NCI-H128 (cell line): Measurements from ENCODE around the gene PDPR.
A peak's percentile ranks its signal among the peaks of the same experiment; 100 is the strongest.
"Not testable (repeated sequence)": the region's sequence is repeated elsewhere in the genome, so short reads cannot be mapped to it uniquely, and the experiment has no call there.

ENCODE experiments used
- DNase-seq: peaks from one replicate; lab custom pipeline; 2025; ENCODE audit not compliant: unreplicated experiment; lab: John Stamatoyannopoulos, UW

The PDPR gene

DNA sequence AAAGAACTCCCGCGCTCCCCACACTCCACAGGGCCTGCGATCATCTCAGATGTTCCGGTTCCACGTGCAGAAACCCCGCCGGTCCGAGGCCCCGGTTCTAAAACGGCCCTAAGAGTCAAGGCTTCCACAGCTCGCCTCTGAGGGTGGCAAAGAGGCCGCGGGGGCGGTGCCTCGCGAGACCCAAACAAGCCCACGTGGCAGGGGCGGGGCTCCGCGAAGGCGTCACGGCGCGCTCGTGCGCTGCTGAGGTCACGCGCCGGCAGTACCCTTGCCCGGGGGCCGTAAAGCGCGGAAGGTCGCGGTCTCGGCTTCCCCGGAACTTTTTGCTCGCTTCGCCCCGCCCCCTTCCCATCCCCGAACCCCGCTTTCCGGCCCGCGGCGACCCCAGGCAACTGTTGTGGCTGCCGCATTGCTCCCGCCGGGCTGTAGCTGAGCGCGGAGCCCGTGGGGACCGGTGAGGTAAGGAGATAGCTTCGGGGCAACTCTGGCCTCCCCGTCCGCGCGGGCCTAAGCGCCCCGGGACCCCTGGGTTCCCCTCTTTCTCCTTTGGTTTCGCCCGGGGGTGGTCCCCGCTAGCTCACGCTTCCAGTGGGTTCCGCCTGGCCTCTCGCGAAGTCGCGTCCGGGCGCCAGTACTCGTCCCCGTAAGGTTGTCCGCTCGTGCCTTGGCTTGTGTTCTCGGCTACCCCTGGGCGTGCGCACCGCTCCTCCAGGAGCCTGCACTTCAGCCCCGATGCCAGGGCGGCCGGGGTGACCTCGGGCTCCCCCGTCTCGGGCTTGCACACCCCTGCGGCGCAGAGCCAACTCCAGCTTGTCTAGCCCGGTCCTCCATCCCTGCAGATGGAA, at the start of gene PDPR:
Gene PDPR (plus strand): TSS at position 351 of the 845 bp plus-strand sequence. CDS start 6,161 bp downstream, outside the sequence.
- peak; percentile 42 for DNase-seq

DNA sequence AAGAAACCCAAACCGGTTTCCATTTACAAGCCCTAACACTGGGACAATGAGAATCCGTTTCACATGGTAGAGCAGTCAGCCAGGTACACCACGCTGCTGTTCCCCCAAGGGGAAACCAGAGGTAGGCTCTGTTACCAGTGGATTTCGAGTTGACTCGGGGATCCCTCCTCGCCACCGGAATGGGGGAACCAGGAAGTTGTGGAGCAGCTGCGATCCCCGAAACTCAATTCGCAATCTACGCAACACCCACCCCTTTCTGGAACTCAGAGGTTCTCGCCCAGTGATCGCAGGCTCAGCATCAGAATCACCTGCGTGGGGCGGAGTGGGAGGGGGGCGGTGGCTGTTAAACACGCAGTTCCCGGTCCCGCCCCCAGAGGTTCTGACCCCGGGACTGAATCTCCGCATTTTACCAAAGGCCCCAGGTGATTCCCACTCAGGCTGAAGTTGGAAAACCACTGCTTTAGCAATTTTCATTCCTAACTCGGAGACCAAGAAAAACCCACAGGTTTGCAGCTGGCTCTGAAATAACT, 49.2 kb upstream of the PDPR start:
- DNase-seq = peak; percentile 5

DNA sequence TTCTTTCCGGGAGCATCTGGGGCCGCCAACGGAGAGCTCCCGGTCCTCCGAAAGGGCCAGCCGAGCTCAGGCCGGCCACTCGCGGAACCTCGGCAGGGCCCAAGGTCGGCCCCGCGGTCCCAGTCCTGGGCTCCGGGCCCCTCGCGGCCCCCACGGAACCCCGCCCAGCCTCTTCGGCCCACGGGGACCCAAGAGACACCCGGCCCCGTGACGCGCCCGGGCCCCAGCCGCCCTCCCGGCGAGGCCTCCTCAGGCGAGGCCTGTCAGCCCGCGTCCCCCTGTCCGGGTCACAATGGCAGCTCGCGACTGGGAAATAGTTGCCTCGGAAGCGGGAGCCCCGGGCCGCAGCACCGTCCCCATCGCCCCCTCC, 48.8 kb upstream of the PDPR start:
- not testable (repeated sequence) for DNase-seq

DNA sequence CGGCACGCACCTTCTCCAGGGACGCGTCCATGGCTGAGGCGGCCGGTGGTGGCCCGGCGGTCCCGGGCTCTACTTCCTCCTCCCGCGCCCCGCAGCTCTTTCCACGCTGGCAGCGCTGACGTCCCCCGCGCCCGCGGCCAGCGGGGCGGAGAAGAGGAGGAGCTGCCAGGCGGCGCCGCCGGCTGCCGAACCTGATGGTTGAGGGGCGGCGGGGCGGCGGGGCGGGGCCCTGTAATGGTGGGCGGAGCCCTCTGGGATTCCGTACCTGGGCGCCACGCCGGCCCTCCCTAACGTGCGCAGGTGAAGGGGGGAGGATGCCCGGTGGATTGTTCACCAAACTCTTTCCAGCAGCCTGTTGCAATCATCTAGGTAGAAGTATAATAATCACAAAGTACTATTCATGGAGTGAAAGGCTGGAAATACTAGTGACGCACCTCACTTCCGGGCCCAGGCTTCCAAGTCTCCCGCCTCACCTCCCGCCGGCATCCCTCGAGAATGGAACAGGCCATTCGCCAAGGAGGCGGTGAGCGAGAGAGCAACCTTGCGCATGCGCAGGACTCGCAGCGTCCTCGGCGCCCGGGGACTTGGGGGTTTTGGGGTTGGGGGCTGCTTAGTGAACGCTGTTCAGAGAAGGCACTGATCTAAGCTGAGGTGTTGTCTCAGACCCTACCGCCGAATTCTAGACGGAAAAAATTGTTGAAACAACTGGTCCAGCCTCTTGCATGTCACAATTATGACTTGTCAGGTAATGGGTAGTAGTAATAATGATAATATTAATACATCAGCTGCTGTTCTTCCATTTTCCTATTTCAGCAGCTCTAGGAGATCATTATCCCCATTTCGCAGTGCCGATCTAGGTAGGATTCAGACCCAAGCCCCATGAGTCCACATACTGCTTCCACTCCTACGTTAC, 48.1 kb upstream of the PDPR start:
- DNase-seq = peak; percentile 75

DNA sequence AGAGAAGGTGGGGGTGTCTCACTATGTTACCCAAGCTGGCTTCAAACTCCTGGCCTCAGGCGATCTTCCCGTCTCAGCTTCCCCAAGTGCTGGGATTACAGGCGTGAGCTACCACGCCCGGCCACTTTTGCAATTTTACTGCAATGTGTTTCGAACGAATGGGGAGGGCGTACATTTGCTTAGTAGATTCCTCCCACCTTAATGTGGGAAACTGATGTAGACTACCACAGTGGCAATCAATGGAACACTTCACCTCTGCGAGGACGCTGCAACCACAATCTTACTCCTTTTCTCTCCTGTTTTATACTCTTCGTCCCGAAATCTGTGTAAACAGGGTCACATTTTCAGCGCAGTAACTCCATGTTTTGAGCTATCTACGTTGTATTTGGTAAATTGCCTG, 47.4 kb upstream of the PDPR start:
- not testable (repeated sequence) for DNase-seq

DNA sequence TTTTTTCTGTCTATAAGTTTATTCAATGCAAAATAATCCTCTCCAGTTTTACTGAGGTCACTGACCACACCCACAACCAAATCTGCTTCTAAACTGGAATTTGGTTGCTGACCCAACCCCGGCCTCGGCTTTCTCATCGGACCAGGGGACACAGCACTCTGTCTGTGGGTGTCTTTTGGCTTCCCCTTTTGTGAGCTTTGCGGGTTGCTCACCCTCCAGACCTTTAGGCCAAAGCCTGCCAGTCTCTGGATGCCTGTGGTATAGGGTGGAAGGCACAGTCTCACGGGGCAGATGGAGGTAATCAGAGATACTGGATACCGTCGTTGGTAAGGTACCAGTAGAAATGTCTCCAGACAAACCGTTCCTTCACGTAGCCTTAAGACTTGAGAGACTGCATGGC, 35.1 kb upstream of the PDPR start:
- not testable (repeated sequence) for DNase-seq

DNA sequence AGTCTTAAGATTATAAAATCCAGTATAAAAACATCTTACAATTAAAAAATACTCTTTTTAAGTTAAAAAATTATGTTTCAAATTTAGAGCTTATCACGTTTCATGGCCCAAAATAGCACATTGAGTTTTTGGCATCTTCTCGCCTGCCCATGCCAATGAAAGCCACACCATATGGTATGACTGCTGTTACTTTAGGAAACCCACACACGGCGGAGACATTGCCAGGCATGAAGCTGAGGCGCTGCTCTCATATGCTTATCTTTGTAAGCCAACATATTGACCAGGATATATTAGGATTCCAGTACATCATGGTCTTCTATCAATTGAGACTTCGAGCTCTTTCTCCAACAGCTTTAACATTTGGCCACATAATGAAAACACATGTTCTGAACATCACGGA, 32.9 kb upstream of the PDPR start:
- not testable (repeated sequence) for DNase-seq

DNA sequence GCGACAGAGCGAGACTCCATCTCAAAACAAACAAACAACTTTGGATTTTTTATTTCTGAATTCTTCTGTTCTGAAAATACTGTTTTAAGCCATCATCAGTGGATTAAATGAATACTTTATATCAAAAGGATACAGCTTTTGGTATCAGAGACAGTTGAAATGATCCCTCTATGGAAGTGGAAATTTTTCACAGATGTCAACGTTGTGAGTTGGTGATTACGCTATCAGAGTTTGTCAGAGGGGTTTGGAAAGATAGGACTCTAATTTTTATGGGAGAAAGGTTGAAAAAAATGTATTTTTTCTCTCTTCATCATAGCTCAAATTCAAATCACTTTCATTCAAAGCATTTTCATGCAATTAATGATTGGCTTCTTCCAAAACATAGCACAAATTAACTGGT, 30.2 kb upstream of the PDPR start:
- DNase-seq = not testable (repeated sequence)

DNA sequence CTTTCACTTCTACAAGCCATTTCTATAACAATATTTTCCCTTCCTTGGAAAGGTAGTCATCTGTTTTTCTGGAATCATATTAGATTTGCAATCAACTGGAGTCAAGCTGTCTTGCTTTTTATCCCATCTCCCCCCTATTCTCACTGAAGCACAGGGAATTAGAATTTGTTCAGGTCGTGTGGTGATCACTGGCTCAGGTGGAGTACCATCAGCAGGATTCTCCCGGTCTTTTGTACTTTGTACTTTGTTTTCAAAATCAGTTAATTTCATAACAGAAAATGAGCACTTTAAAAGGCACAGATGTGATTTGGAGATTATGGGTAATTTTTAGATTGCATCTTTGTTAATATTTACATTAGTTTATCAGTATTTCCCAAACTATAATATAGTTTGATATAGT, 26.0 kb upstream of the PDPR start:
- not testable (repeated sequence) for DNase-seq

DNA sequence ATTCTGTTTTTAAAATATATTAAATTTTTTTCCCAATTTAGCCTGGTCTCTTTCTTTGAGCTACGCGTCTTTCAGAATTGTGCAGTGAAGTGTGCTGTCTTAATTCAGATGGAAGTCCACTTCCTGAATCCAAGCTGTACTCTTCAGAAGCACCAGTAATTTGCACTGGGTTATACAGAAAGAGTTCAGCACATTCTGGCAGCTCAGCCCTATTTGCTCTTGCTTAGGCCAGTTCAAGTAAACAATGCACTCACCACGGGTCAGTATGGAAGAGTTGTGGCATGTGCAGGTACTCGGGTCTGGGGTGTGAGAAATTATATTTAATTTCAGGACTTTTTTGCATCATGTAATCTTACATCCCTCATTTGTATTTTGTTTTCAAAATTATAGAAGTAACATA, 25.3 kb upstream of the PDPR start:
- not testable (repeated sequence) for DNase-seq

DNA sequence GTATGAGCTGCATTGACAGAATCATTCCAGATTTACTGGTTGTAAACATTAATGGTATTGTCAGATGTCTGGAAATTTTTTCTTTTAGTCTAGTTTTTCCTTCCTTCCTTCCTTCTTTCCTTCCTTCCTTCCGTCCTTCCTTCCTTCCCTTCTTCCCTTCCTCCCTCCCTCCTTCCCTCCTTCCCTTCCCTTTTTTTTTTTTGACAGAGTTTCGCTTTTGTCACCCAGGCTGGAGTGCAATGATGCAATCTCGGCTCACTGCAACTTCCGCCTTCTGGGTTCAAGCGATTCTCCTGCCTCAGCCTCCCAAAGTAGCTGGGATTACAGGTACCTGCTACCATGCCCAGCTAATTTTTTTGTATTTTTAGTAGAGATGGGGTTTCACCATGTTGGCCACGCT, 24.8 kb upstream of the PDPR start:
- DNase-seq = not testable (repeated sequence)

DNA sequence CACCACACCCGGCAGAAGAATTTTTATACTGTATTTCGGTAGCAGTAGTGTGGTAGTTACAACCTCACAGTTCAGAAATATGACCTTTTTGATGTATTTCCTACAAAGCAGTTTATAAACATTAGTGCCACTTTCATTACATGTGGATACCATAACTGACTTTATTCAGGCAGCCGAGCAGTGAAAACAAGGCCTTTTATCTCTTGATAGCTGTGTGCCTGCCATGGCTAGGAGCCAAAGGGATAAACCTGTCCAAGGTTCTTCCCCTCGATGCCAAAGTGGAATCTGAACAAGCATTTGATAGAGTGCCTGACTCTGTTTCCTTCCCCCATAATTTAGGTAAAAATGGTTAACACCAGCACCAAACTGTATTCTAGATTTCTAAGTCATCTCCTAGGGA, 23.0 kb upstream of the PDPR start:
- not testable (repeated sequence) for DNase-seq

DNA sequence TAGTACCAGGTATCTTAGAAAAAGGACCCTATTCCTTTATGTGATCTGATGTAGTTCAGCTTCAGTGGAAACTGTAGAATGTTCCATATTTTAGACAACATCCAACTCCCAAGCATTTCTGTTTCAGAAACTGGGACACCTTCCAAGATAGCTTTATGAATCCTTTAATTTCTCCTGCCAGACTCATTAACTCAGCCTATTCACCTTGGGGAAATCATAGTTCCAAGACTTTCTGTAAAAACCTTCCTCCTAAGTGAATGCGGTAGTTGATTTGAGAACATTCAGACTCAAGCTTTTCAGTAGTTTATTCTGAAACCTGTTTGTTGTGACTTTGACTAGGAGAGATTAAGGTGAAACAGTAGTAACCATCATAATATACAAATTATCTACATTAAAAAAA, 20.0 kb upstream of the PDPR start:
- not testable (repeated sequence) for DNase-seq

DNA sequence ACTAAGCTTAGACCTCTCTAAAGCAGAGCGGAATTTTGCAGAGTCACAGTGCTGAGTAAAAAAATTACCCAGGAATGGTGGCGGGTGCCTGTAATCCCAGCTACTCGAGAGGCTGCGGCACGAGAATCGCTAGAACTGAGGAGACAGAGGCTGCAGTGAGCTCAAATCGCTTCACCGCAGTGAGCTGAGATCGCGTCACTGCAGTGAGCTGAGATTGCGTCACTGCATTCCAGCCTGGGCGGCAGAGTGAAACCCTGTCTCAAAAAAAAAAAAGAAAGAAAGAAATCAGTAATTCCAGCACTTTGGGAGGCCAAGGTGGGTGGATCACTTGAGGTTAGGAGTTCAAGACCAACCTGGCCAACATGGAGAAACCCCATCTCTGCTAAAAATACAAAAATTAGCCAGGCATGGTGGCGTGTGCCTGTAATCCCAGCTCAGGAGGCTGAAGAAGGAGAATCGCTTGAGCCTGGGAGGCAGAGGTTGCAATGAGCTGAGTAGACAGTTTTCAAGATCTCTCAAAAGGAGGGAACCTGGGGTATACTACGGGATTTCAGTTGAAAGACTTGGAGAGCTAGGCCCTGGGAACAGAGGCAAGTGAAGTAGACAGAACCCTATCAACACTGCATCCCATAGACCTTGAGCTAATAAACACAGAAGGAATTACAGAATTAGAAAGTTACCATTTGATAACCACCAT, 4.4 kb upstream of the PDPR start:
- DNase-seq = not testable (repeated sequence)

DNA sequence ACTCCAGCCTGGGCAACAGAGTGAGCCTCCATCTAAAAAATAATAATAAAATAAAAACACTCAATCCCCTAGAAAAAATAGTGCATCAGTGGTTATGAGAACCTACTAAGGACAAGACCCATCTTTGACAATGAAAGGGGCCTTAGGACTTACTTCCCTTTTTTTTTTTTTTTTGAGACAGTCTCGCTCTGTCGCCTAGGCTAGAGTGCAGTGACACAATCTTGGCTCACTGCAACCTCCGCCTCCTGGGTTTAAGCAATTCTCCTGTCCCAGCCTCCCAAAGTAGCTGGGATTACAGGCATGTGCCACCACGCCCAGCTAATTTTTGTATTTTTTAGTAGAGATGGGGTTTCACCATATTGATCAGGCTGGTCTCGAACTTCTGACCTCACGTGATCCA, 2.0 kb upstream of the PDPR start:
- DNase-seq = not testable (repeated sequence)

DNA sequence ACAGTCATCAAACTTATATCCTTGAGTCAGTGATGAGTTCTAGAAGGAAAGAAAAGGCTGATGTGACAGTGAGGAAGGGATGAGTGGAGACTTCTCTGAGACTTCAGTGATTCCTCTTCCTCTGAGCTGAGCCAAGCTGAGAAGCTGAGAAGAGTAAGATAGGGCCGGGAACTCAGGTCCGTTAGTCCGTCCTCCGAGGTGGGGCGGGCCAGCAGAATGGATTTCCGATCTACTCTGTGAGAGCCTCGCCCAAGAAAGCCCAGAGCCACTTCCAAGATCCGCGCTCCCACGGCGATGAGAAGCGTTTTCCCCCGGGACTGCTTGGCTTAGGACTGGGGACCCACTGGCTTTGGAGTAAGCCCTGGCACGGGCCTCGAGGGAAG, 542 bp upstream of the PDPR start:
- DNase-seq = not testable (repeated sequence)

DNA sequence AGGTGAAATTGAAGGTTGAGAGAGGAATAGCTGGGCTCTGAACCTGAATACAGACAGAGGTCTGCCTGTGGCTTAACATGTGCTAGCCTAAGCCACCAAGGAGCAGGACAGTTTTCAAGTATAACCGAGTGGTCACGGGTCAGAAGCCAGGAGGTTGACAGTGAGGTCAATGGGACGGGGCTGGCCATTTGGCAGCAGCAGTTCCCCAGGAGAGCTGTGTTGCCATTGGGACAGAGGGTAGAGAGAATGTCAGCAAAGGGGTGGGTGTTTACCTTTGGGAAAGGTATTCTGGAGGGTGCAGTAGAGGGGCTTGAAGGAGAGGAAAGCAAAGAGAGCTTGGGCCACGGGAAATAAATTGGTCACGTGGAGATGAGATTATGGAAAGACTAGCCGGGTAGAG, 4.2 kb downstream of the PDPR start:
- DNase-seq = not testable (repeated sequence)

DNA sequence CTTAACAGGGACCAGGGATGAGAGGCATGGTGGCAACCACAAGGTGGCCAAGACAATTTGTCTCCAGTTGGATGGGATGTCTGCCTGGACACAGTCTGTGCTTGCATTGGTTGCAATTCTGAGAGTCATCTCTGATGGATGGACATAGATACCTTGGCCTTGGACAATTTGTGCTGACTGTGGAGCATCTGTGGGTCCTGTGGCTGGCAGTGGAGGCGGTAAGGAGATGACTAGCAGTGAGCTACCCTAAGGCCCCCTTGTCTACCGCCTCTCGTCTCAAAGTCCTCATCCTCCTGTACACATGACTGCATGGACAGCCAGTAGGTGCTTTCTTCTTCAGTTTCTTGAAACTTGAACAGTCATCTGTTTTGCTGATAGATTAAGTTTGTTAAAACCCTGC, 4.6 kb downstream of the PDPR start:
- not testable (repeated sequence) for DNase-seq

DNA sequence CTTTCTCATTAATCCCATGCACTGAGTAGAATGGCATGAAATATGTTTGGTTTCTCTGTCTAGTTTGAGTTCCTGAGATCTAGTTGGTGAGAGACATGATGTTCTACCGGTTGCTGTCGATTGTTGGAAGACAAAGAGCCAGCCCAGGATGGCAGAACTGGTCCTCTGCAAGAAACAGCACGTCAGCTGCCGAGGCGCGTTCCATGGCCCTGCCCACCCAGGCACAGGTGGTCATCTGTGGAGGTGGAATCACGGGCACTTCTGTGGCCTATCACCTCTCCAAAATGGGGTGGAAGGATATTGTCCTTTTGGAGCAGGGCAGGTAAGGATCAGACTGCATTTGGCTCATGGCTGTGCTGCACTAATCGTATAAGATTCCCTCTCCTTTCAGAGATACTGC, 6.3 kb downstream of the PDPR start:
- DNase-seq = not testable (repeated sequence)

DNA sequence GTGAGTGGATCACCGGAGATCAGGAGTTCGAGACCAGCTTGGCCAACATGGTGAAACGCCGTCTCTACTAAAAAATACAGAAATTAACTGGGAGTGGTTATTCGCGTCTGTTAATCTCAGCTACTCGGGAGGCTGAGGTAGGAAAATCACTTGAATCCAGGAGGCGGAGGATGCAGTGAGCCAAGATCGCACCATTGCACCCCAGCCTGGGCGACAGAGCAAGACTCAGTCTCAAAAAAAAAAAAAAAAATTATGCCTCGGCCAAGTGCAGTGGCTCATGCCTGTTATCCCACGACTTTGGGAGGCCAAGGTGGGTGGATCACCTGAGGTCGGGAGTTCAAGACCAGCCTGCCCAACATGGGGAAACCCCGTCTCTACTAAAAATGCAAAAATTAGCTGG, 9.7 kb downstream of the PDPR start:
- not testable (repeated sequence) for DNase-seq

DNA sequence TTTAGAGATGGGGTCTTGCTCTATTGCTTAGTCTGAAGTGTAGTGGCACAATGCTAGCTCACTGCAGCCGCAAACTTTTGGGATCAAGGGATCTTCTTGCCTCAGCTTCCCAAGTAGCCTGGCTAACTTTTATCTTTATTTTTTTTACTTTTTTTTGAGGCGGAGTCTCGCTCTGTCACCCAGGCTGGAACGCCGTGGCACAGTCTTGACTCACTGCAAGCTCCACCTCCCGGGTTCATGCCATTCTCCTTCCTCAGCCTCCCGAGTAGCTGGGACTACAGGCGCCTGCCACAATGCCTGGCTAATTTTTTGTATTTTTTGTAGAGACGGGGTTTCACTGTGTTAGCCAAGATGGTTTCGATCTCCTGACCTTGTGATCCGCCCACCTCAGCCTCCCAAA, 12.1 kb downstream of the PDPR start:
- DNase-seq = not testable (repeated sequence)
